ENCODE data around the gene ANOS1.
"Not testable (repeated sequence)": the region's sequence is repeated elsewhere in the genome, so short reads cannot be mapped to it uniquely, and the experiment has no call there.

Gene ANOS1

DNA sequence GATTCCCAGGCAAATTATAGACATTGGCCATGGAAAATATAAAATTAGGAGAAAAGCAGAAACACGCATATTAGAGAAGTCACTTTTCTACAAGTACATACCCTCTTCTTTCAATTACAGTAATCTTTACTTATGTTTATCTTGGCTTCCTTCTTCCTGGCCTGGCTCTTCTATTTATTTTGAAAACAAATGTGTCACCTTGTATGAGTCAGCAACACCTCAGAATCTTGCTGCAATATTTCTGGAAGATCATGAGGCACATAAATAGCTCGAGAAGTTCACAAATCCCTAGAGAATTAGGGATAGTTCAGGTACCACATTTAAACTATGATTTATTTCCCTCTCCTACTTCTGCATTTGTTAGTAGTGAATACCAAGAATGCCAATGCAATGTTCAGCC, 124.6 kb downstream of the ANOS1 start:
- DNase-seq = no peak

DNA sequence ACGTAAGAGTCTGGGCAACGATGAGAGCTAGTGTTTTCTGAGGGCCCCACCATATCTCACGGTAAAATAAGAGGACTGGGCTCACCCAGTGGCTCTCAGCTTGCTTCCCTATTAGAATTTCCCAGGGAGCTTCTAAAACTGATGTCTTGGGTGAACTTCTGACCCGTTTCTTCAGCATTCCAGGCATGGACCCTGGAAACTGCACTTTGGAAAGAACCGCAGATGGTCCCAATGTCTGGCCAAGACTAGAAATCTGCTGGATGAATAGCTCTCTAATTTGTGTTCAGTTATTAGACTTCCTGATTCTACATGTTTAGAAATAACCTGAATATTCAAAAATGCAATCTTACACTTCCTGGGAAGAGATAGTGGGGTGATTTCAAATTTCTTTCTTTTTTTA, 127.8 kb downstream of the ANOS1 start:
- no peak for DNase-seq

DNA sequence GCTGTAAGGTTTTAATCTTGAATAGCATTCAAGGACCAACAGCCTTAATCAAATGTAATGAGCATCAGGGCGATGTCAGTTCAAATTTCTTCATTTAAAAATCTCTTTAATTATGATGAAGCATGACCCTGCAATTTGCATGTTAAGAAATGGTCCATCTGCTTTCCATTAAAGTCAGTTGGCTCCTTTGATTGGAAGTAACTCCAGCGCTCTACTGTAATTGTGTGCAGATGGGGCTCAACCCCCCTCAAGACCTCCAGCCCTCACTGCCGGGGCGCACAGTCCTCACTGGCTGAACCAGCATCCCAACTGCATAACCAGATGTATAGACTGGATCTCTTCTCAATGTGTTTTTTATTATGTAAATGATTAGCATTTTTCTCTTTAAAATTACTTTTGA, 140.4 kb downstream of the ANOS1 start:
- DNase-seq = no peak

DNA sequence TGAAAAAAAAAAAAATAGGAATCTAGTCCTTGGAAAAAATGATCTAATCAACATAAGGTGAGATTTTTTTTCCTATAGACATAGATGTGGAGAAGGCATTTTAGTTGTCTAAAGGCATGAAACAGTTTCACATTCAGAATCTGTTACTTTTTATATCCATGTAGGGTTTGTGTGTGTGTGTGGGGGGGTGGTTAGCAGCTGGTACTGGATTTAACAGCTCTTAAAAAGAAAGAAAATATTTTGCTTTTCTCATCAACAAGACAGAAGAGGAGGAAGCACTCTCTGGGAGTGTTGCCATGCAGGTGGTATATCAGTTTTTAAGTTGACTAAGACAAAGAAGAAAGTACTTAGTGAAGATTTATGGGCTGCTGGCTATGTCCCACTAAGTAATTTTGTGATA, 145.0 kb downstream of the ANOS1 start:
- DNase-seq = no peak

DNA sequence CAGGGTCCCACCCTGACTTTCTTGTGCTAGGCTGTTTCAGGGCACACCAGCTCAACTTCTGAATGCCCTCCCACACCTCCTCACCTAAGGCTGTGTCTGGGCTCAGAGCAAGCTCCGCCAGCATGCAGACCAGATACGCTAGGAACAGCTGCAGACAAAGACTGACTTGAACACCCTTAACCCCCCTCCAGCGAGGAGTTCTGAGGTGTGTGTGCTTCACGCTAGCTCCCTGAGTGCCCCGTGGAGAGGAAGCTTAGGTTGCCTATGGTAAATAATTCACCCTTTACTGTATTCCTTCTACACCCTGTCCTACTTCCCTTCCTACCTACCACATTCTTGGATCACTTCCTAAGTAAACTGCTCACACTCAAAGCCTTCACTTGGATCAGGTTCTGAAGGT, 152.3 kb downstream of the ANOS1 start:
- no peak for DNase-seq

DNA sequence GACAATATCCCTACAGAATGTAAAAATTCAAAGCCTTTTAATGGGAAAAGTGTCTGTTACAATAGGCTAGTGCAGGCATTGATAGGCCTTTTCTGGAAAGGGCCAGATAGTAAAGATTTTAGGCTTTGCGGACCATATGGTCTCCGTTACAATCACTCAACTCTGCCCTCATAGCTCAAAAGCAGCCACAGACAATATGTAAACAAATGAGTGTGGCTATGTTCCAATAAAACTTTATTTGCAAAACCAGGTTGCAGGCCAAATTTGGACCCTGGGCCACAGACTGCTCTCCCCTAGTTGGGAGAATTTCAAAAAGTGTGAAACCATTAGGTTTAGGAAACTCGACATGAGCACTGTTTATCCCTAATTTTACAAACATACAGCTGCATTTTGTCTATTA, 155.1 kb downstream of the ANOS1 start:
- no peak for DNase-seq

DNA sequence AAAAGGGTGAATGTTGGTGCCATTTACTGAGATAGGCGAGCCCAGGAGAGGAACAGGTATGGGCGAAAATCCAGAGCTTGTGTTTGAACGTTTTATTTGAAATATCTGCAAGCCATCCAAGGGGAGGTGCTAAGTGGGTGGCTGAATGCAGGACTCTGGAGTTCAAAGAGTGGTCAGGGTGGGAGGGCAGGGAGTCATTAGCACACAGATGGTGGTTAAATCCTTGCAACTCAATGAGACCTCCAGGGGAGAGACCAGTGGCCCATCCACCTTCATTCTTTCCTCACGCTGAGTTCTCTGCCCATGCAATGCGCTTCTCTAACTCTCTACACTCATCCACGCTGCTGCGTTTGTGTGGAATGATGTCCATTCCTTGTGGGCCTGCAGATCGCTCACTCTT, 166.2 kb downstream of the ANOS1 start:
- DNase-seq = no peak

DNA sequence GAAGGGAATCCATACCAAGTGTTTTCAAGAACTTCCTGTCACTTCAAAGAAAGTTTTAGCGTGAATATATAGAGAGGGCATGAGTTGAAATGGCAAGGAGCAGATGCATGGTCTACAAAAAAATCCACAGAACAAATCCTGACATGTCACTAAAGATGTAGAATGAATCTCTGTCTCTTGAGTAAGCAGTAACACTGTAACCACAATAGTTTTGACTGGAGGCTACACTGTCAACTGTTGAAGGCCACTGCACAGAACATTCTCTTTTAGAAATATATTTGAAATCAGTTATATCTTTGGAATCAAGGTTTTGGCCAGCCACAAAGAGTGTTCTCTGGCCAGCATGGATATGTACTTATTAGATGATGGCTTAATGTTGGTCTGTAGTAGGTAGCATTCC, 183.5 kb downstream of the ANOS1 start:
- DNase-seq = no peak

DNA sequence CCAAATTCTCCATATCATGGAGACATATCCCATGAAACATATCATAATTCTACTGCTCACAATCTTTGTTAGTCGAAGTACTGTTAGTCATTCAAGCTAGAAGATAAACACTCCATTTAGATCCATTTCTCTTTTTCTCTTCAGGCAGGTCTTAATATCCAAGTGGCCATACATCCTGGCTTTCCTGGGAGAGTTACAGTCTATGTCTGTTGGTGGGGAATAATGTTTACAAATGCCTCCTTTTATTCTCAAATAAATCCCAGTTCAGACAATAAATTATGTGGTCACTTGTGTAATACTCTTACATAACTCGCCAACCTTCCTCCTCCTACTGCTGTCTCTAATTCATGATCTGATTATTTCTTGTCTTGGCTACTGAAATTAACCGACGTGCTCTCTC, 185.2 kb downstream of the ANOS1 start:
- DNase-seq = no peak

DNA sequence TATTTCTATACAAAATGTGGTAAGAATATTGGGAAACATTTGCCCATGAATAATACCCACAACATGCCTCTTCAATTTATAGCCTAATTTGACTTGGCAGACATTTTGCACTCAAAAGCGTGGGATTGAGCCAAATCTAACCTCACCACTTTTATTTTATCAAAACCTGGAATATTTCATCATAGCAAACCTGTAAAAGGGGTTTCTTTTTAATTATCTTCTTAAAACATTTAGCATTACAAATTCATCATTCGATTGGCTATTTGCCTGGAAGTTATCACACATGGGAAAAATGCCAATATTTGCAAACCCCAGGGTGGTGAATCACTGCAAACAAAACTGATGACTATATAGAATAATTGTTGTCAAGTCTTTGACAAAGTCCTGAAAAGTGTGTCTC, 211.1 kb downstream of the ANOS1 start:
- no peak for DNase-seq

DNA sequence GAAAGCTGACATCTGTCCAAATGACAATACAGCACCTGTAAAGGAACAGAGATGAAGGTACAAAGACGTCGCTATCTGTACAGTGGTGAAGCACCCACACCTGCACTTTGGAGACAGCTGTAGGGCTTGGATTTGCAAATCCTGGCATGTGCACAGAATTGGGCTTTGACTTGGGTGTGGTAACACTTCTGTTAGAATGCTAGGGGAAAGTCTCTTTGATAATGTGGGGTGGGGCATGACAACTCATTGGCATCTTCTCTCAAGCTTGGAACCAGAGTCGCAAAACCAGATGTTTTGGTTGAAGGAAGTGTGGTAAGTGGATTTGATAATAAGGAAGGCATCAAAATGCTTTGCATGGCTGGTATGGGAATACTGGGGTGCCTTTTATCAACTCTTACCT, 211.8 kb downstream of the ANOS1 start:
- DNase-seq = no peak

DNA sequence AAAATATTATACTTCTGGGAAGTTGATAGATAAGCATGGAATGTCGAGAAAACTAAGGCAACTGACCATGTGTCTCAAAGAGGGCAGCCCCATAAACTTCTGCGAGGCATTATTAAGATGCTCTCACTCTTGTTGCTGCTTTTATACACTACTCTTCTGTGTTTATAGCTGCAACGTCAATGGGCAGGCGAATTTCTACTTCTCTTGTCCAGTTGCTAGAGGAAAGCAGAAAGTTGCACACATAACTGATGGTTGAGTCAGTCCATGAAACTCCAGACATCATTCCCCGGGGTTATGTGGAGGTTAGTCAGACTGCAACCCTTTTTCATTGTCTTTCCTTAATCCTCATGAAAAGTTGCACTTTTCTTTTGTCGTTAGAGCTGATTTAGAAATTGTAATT, 227.5 kb downstream of the ANOS1 start:
- no peak for DNase-seq

DNA sequence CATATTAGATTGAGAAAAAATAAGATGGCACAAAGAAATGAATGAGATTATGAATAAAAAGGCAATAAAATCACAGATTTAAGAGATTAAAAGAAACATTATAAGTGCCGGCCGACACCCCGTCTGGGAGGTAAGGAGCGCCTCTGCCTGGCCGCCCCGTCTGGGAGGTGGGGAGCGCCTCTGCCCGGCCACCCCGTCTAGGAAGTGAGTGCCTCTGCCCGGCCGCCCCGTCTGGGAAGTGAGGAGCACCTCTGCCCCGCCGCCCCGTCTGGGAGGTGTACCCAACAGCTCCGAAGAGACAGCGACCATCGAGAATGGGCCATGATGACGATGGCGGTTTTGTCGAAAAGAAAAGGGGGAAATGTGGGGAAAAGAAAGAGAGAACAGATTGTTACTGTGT, 229.8 kb downstream of the ANOS1 start:
- DNase-seq = not testable (repeated sequence)

DNA sequence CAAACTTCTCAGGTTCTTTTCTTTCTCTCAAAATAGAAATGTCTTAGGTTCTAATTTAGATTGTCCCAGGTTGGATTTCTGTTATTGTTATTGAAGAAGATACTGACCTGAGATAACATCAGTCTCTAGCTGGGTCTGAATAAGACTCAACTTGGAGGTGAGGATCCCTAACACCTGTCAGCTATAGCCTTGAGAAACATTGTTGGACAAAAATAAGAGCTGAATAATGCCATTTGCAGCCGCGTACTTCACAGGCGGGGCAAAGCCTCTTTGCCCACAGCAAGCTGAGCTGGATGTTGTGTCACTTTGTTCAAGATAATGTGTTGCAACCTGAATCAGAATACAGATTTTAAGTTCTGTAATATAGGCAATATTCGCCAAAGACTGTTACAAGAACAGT, 231.7 kb downstream of the ANOS1 start:
- DNase-seq = no peak

DNA sequence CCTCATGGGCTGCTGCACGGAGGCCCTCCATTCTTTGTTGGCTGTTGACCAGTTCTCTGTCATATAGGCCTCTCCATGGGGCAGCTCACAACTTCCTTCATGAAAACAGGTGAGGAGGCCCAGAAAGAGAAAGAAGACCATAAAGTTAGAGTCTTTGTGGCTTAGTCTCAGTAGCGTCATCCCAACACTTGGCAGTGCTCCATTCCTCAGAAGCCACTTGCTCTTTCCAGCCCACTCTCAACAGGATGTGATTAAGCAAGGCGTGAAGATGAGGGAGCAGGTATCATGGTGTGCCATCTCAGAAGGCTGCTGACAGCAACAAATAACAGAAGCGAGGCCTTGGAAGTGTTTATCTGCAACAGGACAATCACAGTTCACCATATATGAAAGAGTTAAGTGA, 236.9 kb downstream of the ANOS1 start:
- not testable (repeated sequence) for DNase-seq

DNA sequence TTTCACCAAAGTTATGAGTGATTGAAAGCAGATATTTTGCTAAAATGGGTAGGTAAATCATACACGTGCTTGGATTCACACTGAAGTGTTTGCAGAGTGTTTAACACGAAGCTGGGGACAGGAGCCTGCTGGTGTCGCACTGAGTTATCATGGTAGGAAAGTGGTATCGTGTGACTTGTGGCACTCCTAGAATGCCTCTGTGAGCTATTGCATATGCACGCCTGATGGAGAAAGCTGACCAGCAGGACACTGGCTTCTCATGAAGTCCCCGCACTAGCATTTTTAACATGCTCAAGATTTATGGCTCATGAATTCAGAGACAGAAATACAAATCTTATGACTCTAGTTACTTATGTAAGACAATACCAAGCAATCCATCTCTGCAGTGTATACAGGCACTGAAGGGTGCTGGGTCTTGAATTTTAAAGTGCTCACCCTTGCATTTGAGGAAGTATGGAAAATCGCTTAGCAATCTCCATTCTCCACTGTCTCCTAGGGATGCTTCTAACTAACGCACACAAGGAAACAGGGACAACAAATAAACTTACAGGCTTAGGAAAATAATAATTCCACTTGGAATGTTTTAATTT, 247.5 kb downstream of the ANOS1 start:
- DNase-seq = no peak
